ENCODE results near the gene HLA-F. TPM values are rescaled to one million over a fixed set of nuclear protein-coding genes. Genes with fewer than 3 reads are reported as not detected.

The HLA-F gene
- polyA plus RNA-seq, 1 of the 3 experiments (the other 2 are of a cell fraction) = 0.31 TPM

DNA sequence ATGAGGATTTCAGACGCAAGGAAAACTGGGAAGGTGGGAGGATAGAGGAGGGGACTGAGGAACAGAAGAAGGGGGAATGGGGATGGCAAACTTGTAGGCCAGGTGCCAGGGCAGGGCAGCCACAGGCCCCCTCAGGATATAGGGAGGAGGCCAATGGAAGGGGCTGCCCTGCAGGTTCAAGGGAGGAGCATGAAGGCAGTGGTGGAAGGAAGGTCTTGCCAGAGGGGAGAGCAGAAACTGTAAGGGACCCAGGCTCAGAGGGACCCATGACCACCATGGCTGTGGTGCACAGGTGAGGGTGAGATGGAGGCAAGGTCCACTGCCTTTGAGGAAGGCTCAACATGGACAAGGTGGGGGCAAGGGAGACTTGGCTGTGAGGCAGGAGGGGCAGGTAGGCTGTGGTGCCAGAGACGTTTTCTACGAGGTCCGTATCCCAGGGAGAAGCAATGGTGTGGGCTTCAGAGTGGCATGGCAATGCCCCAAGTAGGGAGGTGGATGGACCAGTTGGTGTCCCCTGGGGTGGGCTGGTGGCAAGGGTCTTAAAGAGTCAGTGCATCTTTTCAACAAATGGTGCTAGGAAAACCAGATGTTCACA lies 22.7 kb downstream of the HLA-F start (continued):
- no peak for TF ChIP-seq FOXJ3 (CRISPR knock-in tag; IDR thresholded peaks at IDR 0.05)
- no peak for TF ChIP-seq CTCF (IDR thresholded peaks at IDR 0.05)
- TF ChIP-seq MXI1 (IDR thresholded peaks at IDR 0.05; ENCODE audit: low read depth, low read length) = no peak
- no peak for TF ChIP-seq ZBTB33 (IDR thresholded peaks at IDR 0.05; ENCODE audit: borderline replicate concordance, low read depth)
- no peak for TF ChIP-seq TCF12 (IDR thresholded peaks at IDR 0.05)
- no peak for TF ChIP-seq EP300 (IDR thresholded peaks at IDR 0.05; ENCODE audit: borderline replicate concordance in 1 of 2, low read depth in 1 of 2, low read length in 1 of 2)
- no peak for TF ChIP-seq EZH2phosphoT487 (IDR thresholded peaks at IDR 0.05; ENCODE audit: borderline replicate concordance, low read depth)

- H3F3A ChIP-seq (replicated peaks; ENCODE audit: insufficient read depth) = no peaks in the 10 kb centered on the region
- ChIA-PET POLR2A (no interaction called here), CTCF (no interaction called here)
- H2AFZ ChIP-seq (ENCODE audit: low read depth) = no peak overlapping the region
- H3K9ac ChIP-seq = no peak overlapping the region
- no peaks in the 10 kb centered on the region for H4K20me1 ChIP-seq (ENCODE audit: insufficient read depth)
- TF ChIP-seq ZBTB33 (IDR thresholded peaks at IDR 0.05; ENCODE audit: borderline replicate concordance, low read depth) (no peak), TEAD4 (IDR thresholded peaks at IDR 0.05; ENCODE audit: borderline replicate concordance, insufficient read depth) (no peak), NFIC (IDR thresholded peaks at IDR 0.05; ENCODE audit: borderline replicate concordance) (no peak), TAF1 (IDR thresholded peaks at IDR 0.05; ENCODE audit: borderline replicate concordance, low read depth, low read length) (no peak), SIN3A (IDR thresholded peaks at IDR 0.05; ENCODE audit: borderline replicate concordance, low read depth, low read length) (no peak)
- TF ChIP-seq, protein P1, sequence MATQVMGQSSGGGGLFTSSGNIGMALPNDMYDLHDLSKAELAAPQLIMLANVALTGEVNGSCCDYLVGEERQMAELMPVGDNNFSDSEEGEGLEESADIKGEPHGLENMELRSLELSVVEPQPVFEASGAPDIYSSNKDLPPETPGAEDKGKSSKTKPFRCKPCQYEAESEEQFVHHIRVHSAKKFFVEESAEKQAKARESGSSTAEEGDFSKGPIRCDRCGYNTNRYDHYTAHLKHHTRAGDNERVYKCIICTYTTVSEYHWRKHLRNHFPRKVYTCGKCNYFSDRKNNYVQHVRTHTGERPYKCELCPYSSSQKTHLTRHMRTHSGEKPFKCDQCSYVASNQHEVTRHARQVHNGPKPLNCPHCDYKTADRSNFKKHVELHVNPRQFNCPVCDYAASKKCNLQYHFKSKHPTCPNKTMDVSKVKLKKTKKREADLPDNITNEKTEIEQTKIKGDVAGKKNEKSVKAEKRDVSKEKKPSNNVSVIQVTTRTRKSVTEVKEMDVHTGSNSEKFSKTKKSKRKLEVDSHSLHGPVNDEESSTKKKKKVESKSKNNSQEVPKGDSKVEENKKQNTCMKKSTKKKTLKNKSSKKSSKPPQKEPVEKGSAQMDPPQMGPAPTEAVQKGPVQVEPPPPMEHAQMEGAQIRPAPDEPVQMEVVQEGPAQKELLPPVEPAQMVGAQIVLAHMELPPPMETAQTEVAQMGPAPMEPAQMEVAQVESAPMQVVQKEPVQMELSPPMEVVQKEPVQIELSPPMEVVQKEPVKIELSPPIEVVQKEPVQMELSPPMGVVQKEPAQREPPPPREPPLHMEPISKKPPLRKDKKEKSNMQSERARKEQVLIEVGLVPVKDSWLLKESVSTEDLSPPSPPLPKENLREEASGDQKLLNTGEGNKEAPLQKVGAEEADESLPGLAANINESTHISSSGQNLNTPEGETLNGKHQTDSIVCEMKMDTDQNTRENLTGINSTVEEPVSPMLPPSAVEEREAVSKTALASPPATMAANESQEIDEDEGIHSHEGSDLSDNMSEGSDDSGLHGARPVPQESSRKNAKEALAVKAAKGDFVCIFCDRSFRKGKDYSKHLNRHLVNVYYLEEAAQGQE (IDR thresholded peaks at IDR 0.05; ENCODE audit: low read depth, low read length) = no peak
- TF ChIP-seq, protein P2, sequence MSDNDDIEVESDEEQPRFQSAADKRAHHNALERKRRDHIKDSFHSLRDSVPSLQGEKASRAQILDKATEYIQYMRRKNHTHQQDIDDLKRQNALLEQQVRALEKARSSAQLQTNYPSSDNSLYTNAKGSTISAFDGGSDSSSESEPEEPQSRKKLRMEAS (IDR thresholded peaks at IDR 0.05; ENCODE audit: low read depth) = no peak
- TF ChIP-seq, protein P3, sequence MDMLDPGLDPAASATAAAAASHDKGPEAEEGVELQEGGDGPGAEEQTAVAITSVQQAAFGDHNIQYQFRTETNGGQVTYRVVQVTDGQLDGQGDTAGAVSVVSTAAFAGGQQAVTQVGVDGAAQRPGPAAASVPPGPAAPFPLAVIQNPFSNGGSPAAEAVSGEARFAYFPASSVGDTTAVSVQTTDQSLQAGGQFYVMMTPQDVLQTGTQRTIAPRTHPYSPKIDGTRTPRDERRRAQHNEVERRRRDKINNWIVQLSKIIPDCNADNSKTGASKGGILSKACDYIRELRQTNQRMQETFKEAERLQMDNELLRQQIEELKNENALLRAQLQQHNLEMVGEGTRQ (IDR thresholded peaks at IDR 0.05; ENCODE audit: borderline replicate concordance, low read depth, low read length) = no peak
- H3K4me2 ChIP-seq = no peak overlapping the region
- H3K36me3 ChIP-seq (replicated peaks in 1 of 2; ENCODE audit: control insufficient read depth in 1 of 2, insufficient read depth in 2 of 2, low read length in 1 of 2) = no peaks in the 10 kb centered on the region
- 38% methylated on average over 16 of the region's 16 CpGs for WGBS (ENCODE audit: low lambda C conversion rate)
- H3K27me3 ChIP-seq (ENCODE audit: insufficient read depth) = peaks cover 49% of the 10 kb centered on the region
- DNase-seq = no peak
- peaks cover 0 to 9% of the 10 kb centered on the region in 2 experiments; a peak in 1 of 4 replicates for H3K4me1 ChIP-seq (ENCODE audit: control insufficient read depth in 1 of 2, insufficient read depth in 2 of 2, low read depth in 1 of 2, low read length in 1 of 2)
- no peaks in the 10 kb centered on the region for H3K79me2 ChIP-seq (ENCODE audit: insufficient read depth)
- no peak overlapping the region for H3K4me3 ChIP-seq (ENCODE audit: low read depth in 2 of 2, low read length in 1 of 2)
- no peaks in the 10 kb centered on the region for H3K9me3 ChIP-seq
- no peaks in the 10 kb centered on the region for H3K9me2 ChIP-seq
- no peak overlapping the region for H3K27ac ChIP-seq (ENCODE audit: low read depth in 2 of 2, low read length in 1 of 2)
Measured at GRCh38 chr6:29746846-29747687, 23.8 kb downstream of the HLA-F start.

Data from SK-N-SH (cell line).